ENCODE results near the gene GKAP1.

GRCh38 chr9:83699615-83700014 is 118.0 kb downstream of the GKAP1 start:
- TF ChIP-seq EZH2 (IDR thresholded peaks at IDR 0.05; ENCODE audit: low read length, unreplicated experiment) (no peak), CTCF (conservative IDR thresholded peaks at IDR 0.05; ENCODE audit: low read depth, low read length) (no peak)
